ENCODE data around the gene GARIN5B. TPM values are rescaled to one million over a fixed set of nuclear protein-coding genes. Genes with fewer than 3 reads are reported as not detected.
A peak's percentile ranks its signal among the peaks of the same experiment; 100 is the strongest.

The GARIN5B gene
- total and polyA plus RNA-seq, 2 of the 4 experiments (the other 2 are of a cell fraction): not detected

- H2AK5ac ChIP-seq (ENCODE audit: low read depth, low read length): 0 out of 2 replicates have a peak overlapping the region, but pooled peaks have one; percentile 18
- H2BK15ac ChIP-seq (ENCODE audit: low read depth, low read length): no peak overlapping the region
- intact Hi-C loops (cut with micrococcal nuclease): no loop called here
- no peak overlapping the region for H3K4me2 ChIP-seq (ENCODE audit: low read depth, low read length)
- TF ChIP-seq MAFK (IDR thresholded peaks at IDR 0.05; ENCODE audit: low read depth, low read length): no peak
- no peak for TF ChIP-seq ELK1 (IDR thresholded peaks at IDR 0.05; ENCODE audit: borderline replicate concordance, low read depth, low read length)
- no peak for TF ChIP-seq SMC3 (IDR thresholded peaks at IDR 0.05; ENCODE audit: low read depth, low read length)
- TF ChIP-seq USF2 (IDR thresholded peaks at IDR 0.05; ENCODE audit: low read depth, low read length): no peak
- TF ChIP-seq BHLHE40 (IDR thresholded peaks at IDR 0.05; ENCODE audit: low read depth, low read length): no peak
- no peak for TF ChIP-seq CTCF (conservative IDR thresholded peaks at IDR 0.05; ENCODE audit: low read depth, low read length)
- TF ChIP-seq FOS (IDR thresholded peaks at IDR 0.05; ENCODE audit: low read depth, low read length): no peak
- TF ChIP-seq POLR2A (IDR thresholded peaks at IDR 0.05; ENCODE audit: low read depth, low read length): peak; percentile 72
- no peak overlapping the region for H2BK20ac ChIP-seq (ENCODE audit: low read depth, low read length)
- H3K4me1 ChIP-seq (ENCODE audit: control insufficient read depth, insufficient read depth, low read length): peaks cover 36% of the 10 kb centered on the region
- 0 out of 2 replicates have a peak overlapping the region, but pooled peaks have one; percentile 6 for H3K4ac ChIP-seq (ENCODE audit: low read depth, low read length)
- 81% methylated on average over 4 of the region's 12 CpGs; no CpG with 5 or more reads in 1 of the 2 experiments for WGBS, 2 experiments (ENCODE audit: extremely low coverage in 2 of 2, insufficient read length in 1 of 2)
- dilution Hi-C loops (cut with HindIII; ENCODE audit: low sequenced_read_pairs, unreplicated experiment): no loop called here
- peak overlapping the region in 1 of 2 experiments; percentile 21; a peak in 1 of 4 replicates for H4K8ac ChIP-seq (ENCODE audit: low read depth in 2 of 2, low read length in 2 of 2)
- peak; percentile 8 for ATAC-seq (ENCODE audit: low read depth)
- CTCF ChIA-PET: interaction anchor here (0.6 kb wide), 1 partner anchor 31 kb away, joined by 3 read pairs; no protein-coding TSS in a partner anchor
- peaks cover 48% of the 10 kb centered on the region for H3K36me3 ChIP-seq (ENCODE audit: control insufficient read depth, insufficient read depth, low read length)
- H3K27ac ChIP-seq (ENCODE audit: insufficient read depth, low read length): no peak overlapping the region
- POLR2A ChIA-PET (ENCODE audit: unreplicated experiment): interaction anchor here (0.5 kb wide), 1 partner anchor 23 kb away, joined by 3 read pairs; no protein-coding TSS in a partner anchor
- no peak overlapping the region for H2AFZ ChIP-seq (replicated peaks; ENCODE audit: low read length, poor library complexity)
- H3K23ac ChIP-seq (ENCODE audit: low read depth, low read length): peak overlapping the region; percentile 73; the same call in 1 of the 2 replicates
- no peak overlapping the region for H3K56ac ChIP-seq (ENCODE audit: extremely low read depth, insufficient read depth, low read length)
- no peak overlapping the region for H4K91ac ChIP-seq (ENCODE audit: insufficient read depth, low read depth, low read length)
- H2BK5ac ChIP-seq (ENCODE audit: low read depth, low read length, poor library complexity, severe bottlenecking): peak overlapping the region; percentile 52
- H3K27me3 ChIP-seq (ENCODE audit: control insufficient read depth, insufficient read depth, low read length): no peaks in the 10 kb centered on the region
- H4K5ac ChIP-seq (ENCODE audit: low read depth, low read length): no peak overlapping the region
- no peak overlapping the region for H3K4me3 ChIP-seq (ENCODE audit: insufficient read depth, low read depth, low read length)
- H2AK9ac ChIP-seq (replicated peaks; ENCODE audit: low read depth, low read length, poor library complexity): no peak overlapping the region
- no peaks in the 10 kb centered on the region for H3K9me3 ChIP-seq (ENCODE audit: control insufficient read depth, insufficient read depth, low read length)
- H3K9ac ChIP-seq (ENCODE audit: low read depth, low read length): no peak overlapping the region
- no TSS peak for BruUV-seq (replicated peaks)
- in situ Hi-C loops (cut with MboI; ENCODE audit: low sequenced_read_pairs): no loop called here
- H3K18ac ChIP-seq (ENCODE audit: low read depth, low read length): no peak overlapping the region
- peaks cover 31% of the 10 kb centered on the region for H3K9me1 ChIP-seq (ENCODE audit: insufficient read depth, low read length)
- DNase-seq: no peak
- no peak overlapping the region for H2BK120ac ChIP-seq (ENCODE audit: low read depth, low read length)
- peaks cover 19 to 63% of the 10 kb centered on the region in 2 experiments for H3K79me1 ChIP-seq (ENCODE audit: low read depth in 1 of 2, low read length in 2 of 2)
- peaks cover 70% of the 10 kb centered on the region for H4K20me1 ChIP-seq (ENCODE audit: insufficient read depth, low read length)
- H3K14ac ChIP-seq (replicated peaks; ENCODE audit: low read depth, low read length): no peak overlapping the region
Measured at GRCh38 chr19:55391191-55391670, 28.2 kb upstream of the GARIN5B start.
